D721Med (cell line): ENCODE measurements around the gene HOGA1.

Experiments
- DNase-seq: peaks from one replicate; pipeline ENCODE4 v3.0.0; 2011; ENCODE audit warnings: low spot score; ENCODE audit not compliant: insufficient read length
- FAIRE-seq: peaks from 2 replicates; lab custom pipeline; 2011; peaks lifted over from hg19 to GRCh38; lab: Jason Lieb, UNC
- TF ChIP-seq, protein P1 (sequence below): IDR thresholded peaks from 2 replicates; pipeline ENCODE4 v1.5.1; 2012; ENCODE audit warnings: mild to moderate bottlenecking, control low read depth; ENCODE audit not compliant: insufficient read depth; ENCODE audit errors: missing control alignments

Gene HOGA1

DNA sequence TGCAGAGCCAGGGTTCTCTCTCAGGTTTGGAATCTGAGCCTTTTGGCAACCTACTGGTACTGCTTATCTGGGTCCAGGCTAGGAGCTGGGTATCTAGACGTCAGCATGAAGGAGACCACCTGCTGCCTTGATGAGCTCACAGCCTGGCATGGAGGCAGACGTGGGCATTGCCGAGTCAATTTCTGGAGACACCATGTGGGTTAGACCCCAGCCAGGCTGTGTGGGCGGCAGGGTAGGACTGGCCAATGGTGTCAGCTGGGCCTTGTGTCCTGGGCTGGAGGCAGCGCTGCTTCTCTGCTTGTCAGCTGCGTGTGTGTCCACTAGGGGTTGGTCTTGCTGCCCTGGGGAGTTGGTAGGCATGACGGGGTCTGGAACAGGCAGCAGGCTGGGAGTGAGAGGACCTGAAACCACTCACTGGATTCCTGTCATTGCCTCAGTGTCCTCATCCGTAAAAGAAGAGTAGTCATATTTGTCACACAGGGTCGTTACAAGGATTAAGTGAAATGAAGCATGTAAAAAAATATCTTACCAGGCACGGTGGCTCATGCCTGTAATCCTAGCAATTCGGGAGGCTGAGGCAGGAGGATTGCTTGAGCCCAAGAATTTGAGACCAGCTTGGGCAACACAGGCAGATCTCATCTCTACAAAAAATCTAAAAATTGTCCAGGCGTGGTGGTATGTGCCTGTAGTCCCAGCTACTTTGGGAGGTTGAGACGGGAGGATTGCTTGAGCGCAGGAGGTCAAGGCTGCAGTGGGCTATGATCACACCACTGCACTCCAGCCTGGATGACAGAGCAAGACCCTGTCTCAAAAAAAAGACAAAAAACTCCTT, 43.3 kb upstream of the HOGA1 start:
- no peak for FAIRE-seq

DNA sequence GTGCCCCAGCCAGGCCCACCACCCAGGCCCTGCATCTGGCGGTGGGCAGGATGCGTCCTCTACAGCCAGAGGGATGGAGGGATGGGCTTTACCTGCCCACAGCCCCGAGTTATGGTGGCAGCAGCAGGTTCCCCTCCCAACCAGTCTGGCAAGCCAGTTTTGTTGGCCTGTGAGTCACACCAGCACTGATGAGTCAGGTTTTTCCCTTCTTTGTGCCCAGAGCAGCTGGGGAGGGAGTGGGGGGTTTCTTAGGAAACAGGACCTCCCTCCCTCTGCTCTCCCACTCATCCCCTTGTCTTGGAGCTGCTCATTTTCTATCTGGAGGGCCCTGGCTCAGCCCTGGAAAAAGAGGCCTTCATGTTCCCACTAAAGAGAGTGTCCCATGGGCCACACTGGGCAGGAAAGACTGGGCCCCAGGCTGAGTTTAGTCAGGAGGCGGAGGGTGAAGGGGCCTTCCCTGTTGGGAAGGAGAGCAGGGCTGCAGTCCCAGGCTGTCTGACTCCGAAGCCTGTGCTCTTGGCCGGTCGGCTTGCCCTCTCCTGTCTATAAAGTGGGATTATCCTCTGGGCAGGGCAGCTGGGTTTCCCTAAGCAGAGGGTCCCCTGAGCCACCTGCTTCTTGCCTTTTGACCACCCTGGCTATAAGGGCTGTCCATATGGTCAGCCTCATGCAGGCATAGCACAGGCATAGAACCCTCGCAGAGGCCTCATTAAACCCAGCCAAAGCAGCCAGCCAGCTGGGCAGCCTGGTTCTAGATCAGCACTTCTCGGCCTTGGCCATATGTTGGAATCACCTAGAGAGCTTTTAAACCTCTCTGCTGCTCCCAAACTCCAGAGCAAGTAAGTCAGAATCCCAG, 41.8 kb upstream of the HOGA1 start:
- TF ChIP-seq, protein P1, sequence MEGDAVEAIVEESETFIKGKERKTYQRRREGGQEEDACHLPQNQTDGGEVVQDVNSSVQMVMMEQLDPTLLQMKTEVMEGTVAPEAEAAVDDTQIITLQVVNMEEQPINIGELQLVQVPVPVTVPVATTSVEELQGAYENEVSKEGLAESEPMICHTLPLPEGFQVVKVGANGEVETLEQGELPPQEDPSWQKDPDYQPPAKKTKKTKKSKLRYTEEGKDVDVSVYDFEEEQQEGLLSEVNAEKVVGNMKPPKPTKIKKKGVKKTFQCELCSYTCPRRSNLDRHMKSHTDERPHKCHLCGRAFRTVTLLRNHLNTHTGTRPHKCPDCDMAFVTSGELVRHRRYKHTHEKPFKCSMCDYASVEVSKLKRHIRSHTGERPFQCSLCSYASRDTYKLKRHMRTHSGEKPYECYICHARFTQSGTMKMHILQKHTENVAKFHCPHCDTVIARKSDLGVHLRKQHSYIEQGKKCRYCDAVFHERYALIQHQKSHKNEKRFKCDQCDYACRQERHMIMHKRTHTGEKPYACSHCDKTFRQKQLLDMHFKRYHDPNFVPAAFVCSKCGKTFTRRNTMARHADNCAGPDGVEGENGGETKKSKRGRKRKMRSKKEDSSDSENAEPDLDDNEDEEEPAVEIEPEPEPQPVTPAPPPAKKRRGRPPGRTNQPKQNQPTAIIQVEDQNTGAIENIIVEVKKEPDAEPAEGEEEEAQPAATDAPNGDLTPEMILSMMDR: no peak
- FAIRE-seq: no peak
- DNase-seq: no peak

More for the DNA sequence above, 43.3 kb upstream of the HOGA1 start:
- DNase-seq: no peak
- TF ChIP-seq, protein P1: no peak

DNA sequence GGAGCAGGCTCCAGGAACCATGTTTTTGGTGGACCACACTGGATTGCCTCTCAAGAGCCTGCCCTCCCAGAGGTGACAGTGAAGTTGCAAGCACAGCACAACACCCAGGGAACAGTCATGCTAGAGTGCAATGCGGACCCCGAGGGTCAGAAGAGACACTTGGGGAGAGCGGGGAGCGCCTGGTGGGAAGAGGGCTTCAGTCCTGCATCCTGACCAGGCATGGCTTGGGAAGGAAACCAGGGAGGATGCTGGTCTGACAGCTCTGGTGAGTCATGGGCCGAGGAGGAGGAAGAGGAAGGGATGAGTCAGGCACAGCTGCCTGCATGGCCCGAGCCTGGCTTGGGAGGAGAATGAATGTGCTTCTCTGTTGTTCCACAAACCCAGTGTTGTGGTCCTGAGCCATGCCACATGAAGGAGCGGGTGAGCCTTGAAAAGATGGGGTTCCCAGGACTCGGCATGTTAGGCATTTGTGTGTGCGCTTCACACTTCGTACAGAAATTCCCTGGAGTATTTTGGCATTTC, 41.1 kb upstream of the HOGA1 start:
- TF ChIP-seq, protein P1: no peak
- no peak for FAIRE-seq
- no peak for DNase-seq

DNA sequence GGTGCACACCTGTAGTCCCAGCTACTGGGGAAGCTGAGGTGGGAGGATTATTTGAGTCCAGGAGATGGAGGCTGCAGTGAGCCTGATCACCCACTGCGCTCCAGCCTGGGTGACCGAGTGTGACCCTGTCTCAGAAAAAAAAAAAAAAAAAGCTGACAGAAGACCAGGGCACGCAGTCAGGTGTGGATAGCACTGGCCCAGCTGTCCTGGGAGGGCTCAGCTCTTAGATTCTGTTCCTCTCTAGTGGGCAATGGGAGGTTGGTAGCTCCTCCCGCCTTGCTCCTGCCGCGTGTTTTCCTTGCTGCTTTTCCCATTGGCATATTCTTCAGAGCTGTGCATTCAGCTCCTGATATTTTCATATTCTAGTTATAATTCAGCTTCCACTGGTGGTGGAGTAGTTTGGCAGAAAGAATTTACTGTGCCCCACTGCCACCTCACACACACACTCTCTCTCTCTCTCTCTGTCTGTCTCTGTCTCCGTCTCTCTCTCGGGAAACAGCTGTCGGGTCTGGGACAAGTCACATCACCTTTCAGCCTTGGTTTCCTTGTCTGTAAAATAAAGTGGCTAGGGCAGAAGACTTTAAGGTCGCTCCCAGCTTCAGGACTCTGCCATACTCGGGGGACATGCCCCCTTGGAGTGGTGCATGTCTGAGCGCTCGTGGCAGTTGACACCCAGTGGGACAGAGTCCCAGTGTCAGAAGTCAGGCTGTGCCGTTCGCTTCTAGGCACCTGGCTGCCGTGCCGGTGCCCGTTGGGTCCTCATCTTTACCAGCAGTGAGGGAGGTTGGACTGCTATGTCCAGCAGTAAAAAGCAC, 37.5 kb upstream of the HOGA1 start:
- TF ChIP-seq, protein P1: no peak
- DNase-seq: no peak
- FAIRE-seq: no peak

DNA sequence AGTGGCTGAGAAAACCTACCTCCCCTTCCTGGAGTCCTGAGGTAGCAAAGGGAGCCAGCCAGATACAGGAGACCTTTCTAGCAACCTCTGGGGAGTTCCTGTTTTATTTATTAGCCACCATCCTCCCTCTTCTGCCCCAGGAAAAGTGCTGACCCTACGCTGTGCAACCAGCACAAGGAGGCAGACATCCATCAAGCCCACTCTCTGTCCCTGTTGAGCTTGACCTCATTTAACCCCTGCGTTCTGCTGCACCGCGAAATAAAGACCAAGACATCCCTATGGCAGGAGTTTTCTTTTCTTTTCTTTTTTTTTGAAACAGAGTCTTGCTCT, 37.0 kb upstream of the HOGA1 start:
- TF ChIP-seq, protein P1: no peak
- FAIRE-seq (no peak), DNase-seq (no peak)

DNA sequence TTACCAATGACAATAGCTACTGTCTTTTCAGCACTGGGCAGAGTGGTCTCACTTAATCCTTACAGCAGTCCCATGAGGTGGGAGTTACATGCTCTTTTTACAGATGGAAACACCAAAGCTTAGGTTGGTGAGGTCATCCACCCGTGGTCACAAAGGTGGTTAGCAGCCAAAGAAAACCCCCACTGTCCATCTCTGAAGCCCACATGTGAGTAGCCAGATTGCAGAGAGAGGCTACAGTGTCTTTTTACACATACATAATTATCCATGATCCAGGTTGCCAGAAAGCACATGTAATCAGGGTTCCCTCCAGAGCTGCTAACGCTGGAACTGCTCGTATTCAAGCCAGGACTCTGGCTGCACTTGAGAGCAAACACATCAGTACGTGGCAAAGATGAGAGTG, 36.2 kb upstream of the HOGA1 start:
- TF ChIP-seq, protein P1: no peak
- DNase-seq (no peak), FAIRE-seq (no peak)
